GM19328 (cell line): ENCODE data around the gene DENND4C.
"Not testable (repeated sequence)": the region's sequence is repeated elsewhere in the genome, so short reads cannot be mapped to it uniquely, and the experiment has no call there.

Experiments used
- ATAC-seq: cut with Tn5 transposase; IDR thresholded peaks from one replicate; pipeline ENCODE4 v1.9.1; 2021; ENCODE audit warnings: mild to moderate bottlenecking, moderate library complexity; ENCODE audit not compliant: unreplicated experiment

DENND4C gene

DNA sequence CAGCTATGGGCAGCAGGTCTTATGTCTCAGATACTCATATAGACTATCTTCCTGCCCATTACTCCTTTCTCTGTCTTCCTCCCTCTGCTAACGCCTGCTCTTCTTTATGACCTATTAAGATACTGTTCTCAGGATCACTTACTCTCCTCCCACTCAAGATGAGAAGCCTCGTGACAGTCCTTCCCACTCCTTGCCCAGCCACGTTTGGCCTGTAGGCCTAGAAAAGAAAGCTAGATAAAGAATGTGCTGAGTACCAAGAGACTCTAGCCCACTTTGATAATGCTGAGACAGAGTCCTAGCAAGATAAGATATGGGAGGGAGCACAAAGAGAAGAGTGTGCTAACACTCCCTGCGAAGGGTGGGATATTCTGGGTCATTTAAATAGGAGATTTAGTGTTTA, 6.8 kb upstream of the DENND4C start:
- ATAC-seq, result no peak

- ATAC-seq, result no peak
Observed at GRCh38 chr9:19224563-19224962, 5.9 kb upstream of the DENND4C start.

GRCh38 chr9:19229595-19230354, 718 bp upstream of the DENND4C start:
- peak; percentile 57 for ATAC-seq

GRCh38 chr9:19231126-19231903, 822 bp downstream of the DENND4C start:
- no peak for ATAC-seq

DNA sequence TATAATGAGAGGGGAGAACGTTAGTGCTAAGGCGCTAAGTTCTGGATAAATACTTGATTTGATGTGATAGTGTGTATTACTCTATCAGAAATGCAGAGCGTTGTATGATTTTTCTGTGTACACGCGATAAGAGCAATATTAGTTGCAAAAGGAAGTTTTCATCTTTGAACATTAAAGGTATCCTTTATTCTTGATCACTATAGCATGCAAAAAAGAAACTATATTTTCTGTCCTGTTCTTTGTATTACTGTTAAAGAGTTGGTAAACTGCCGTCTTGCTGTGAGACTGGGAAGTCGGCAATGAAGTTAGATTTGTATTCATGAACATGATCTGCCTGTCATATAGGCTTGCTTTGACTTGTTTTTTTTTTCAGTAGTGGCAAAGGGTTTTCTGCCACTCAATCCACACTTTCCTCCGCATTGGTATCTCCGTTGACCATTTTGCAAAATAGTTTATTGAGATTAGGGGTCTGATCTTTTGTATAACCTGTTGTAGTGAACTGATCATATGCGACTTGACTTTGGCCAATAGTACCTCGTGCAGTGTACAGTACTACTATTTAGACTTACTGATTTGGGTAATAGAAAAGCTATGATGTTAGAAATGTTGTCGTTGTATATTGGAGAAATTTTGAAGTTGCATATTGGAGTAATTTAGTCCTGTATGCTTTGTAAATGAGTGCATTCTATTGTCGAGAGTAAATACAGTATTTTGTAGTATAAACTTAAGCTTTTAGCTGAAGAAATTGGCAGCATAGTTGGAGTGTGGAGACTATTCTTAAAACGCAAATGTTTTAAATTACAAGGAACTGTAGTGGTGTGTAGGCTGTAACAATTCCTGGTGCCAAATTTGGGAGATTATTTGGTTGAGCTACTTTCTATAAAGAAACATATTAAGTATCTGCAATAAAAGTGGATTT, 1.7 kb downstream of the DENND4C start:
- ATAC-seq, result no peak

- no peak for ATAC-seq
Observed at GRCh38 chr9:19232823-19233194, 2.3 kb downstream of the DENND4C start.

- ATAC-seq, result no peak
Observed at GRCh38 chr9:19233344-19233743, 2.9 kb downstream of the DENND4C start.

DNA sequence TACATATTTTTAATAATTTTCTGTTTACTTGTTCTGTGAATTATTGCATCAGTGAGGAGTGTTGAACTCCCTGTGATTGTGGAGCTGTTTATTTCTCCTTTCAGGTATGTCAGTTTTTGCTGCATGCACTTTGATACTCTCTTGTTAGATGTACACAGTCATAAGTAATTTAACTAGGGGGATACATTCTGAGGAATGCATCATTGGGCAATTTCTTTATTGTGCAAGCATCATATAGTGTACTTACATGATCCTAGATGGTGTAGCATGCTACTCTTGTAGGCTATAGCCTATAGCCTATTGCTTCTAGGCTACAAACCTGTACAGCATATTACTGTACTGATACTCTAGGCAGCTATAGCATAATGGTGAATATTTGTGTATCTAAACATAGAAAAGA, 9.5 kb downstream of the DENND4C start:
- no peak for ATAC-seq

GRCh38 chr9:19241728-19242127, 11.2 kb downstream of the DENND4C start:
- no peak for ATAC-seq

DNA sequence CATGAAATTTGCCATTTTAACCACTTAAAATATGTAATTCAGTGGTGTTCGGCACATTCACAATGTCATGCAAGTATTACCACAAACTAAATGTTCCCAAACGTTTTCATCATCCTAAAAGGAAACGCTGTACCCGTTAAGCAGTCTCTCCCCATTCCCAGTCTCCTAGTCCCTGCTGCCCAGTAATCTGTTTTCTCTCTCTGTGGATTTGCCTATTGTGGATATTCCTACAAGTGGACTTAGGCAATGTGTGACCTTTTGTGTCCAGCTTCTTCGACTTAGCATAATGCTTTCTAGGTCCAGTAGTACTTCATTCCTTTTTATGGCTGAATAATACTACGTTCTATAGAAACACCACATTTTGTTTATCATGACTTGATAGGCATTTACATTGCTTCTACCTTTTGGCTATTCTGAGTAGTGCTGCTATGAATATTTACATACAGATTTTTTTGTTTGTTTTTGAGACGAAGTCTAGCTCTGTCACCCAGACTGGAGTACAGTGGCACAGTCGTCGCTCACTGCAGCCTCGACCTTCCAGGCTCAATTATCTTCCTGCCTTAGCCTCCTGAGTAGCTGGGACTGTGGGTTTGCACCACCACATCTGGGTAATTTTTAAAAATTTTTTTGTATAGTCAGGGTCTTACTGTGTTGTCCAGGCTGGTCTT, 13.0 kb downstream of the DENND4C start:
- no peak for ATAC-seq

GRCh38 chr9:19246891-19247290, 16.4 kb downstream of the DENND4C start:
- no peak for ATAC-seq

DNA sequence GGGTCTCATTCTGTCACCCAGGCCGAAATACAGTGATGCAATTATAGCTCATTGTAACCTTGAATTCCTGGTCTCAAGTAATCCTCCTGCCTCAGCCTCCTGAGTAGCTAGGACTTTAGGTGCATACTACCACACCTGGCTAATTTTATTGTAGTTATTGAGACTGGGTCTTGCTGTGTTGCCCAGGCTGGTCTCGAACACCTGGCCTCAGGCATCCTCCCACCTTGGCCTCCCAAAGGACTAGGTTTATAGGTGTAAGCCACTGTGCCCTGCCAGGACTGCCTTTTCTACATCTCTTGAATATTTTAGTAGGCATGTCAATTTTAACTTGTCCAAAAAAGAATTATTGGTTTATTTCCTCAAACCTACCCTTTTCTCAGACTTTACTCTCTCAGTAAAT, 16.9 kb downstream of the DENND4C start:
- no peak for ATAC-seq

DNA sequence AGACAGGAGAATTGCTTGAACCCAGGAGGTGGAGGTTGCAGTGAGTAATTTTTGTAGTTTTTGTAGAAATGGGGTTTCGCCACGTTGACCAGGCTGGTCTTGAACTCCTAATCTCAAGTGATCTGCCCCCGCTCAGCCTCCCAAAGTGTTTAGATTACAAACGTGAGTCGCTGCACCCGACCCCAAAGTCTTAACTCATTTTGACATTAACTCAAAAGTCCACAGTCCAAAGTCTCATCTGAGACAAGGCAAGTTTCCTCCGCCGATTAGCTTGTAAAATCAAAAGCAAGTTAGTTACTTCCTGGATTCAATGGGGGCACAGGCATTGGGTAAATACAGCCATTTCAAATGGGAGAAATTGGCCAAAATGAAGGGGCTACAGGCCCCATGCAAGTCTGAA, 19.9 kb downstream of the DENND4C start:
- ATAC-seq, result not testable (repeated sequence)

DNA sequence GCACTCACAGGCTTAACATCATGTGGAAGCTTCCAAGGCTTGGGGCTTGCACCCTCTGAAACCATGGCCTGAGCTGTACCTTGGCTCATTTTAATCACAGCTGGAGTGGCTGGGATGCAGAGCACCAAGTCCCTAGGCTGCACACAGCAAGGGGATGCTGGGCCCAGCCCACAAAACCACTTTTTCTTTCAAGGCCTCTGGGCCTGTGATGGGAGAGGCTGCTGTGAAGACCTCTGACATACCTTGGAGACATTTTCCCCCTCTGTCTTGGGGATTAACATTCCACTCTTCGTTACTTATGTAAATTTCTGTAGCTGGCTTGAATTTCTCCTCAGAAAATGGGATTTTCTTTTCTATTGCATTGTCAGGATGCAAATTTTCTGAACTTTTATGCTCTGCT, 20.7 kb downstream of the DENND4C start:
- not testable (repeated sequence) for ATAC-seq

DNA sequence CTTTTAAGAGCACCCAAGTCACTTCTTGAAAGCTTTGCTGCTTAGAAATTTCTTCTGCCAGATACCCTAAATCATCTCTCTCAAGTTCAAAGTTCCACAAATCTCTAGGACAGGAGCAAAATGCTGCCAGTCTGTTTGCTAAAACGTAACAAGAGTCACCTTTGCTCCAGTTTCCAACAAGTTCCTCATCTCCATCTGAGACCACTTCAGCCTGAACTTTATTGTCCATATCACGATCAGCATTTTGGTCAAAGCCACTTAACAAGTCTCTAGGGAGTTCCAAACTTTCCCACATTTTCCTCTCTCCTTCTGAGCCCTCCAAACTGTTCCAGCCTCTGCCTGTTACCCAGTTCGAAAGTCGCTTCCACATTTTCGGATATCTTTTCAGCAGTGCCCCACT, 21.1 kb downstream of the DENND4C start:
- ATAC-seq, result not testable (repeated sequence)

DNA sequence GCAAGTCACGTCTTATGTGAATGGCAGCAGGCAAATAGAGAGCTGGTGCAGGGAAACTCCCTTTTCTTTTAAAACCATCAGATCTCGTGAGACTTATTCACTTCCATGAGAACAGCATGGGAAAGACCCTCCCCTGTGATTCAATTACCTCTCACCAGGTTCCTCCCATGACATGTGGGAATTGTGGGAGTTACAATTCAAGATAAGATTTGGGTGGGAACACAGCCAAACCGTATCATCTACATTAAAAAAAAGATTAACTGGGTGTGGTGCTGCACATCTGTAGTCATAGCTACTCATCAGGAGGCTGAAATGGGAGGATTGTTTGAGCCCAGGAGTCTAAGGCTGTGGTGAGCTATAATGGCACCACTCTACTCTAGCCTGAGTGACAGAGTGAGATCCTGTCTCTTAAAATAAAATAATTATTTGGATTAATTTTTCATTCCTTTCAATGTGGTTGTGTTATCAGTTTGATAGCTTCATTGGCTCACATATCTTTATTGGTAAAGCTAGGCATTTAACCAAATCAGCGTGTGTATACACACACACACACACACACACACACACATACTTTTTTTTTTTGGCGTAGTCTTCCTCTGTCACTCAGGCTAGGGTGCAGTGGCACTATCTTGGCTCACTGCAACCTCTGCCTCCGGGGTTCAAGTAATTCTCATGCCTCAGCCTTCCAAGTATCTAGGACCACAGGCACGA, 21.8 kb downstream of the DENND4C start:
- ATAC-seq, result no peak

DNA sequence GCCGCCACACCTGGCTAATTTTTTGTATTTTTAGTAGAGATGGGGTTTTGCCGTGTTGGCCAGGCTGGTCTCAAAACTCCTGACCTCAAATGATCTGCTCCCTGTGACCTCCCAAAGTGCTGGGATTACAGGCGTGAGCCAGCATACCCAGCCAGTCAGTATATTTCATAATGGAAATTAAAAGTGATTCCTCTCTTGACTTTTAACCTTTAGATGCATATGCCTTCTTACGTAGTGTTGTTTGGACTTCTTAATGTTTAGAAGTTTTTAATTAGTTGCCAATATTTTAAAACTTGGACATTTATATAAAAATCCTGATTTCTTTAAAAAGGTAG, 22.4 kb downstream of the DENND4C start:
- ATAC-seq, result no peak

DNA sequence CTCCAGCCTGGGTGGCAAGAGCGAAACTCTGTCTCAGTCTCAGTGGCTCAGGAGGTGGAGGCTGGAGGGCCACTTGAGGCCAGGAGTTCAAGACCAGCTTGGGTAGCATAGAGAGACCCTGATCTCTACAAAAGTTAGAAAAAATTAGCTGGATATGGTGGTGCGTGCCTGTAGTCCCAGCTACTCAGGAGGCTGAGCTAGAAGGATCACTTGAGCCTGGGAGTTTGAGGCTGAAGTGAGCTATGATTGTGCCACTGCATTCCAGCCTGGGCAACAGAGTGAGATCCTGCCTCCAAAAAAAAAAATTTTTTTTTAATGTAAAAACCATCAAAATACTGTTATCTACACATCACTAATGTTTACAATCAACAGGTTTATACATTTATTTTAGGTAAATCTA, 24.6 kb downstream of the DENND4C start:
- ATAC-seq, result no peak

DNA sequence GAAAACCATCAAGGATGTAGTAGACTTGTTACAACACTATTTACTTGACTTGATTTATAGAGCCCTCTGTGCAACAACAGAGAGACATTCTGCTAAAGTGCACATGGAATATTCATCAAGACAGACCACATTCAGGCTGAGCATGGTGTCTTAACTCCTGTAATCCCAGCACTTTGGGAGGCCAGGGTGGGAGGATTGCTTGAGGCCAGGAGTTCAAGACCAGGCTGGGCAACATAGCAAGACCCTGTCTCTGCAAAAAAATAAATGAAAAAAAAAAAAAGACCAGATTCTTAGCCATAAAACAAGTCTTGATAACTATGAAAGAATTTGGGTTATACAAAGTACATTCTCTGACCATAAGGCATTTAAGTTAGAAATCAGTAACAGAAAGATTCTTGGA, 25.3 kb downstream of the DENND4C start:
- ATAC-seq, result no peak

DNA sequence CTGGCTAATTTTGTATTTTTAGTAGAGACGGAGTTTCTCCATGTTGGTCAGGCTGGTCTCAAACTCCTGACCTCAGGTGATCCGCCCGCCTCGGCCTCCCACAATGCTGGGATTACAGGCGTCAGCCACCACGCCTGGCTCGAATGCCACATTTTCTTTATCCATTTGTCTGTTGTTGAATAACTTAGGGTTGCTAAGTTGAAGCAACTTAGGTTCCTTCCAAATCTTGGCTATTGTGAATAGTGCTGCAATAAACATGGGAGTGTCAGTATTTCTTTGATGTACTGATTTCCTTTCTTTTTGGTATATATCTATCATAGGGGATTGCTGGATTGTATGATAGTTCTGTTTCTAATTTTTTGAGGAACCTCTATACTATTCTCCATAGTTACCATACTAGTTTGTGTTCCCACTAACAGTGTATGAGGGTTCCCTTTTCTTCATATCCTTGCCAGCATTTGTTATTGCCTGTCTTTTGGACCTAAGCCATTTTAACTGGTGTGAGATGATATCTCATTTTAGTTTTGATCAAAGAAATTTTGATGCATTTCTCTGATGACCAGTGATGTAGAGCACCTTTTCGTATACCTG, 29.3 kb downstream of the DENND4C start:
- ATAC-seq, result not testable (repeated sequence)
